GM19193 (cell line): ENCODE measurements around the gene ZNF160.

Source experiments
- POLR2A ChIP-seq: IDR thresholded peaks from 4 replicates; pipeline ENCODE4 v1.6.1; 2011; ENCODE audit not compliant: insufficient read depth, insufficient read length; ENCODE audit errors: extremely low read depth

Gene ZNF160

GRCh38 chr19:53091413-53092254, 11.6 kb downstream of the ZNF160 start:
- TF ChIP-seq POLR2A = no peak

GRCh38 chr19:53088091-53088490, 15.1 kb downstream of the ZNF160 start:
- TF ChIP-seq POLR2A = no peak

GRCh38 chr19:53086949-53087348, 16.3 kb downstream of the ZNF160 start:
- TF ChIP-seq POLR2A = no peak

GRCh38 chr19:53085496-53085895, 17.7 kb downstream of the ZNF160 start:
- no peak for TF ChIP-seq POLR2A

DNA sequence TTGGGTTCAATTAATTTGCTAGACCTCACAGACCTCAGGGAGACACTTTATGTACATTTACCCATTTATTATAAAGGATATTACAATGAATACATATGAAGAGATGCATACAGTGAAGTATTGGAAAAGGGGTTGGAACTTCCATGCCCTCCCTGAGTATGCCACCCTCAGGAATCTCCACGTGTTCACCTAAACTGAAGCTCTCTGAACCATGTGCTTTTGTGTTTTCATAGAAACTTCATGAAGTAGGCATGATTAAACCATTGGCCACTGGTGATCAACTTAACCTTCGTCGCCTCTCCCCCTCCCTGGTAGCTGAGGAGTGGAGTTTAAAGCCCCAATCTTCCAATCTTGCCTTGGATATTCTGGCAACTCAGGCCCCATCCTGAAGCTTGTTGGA, 20.3 kb downstream of the ZNF160 start:
- TF ChIP-seq POLR2A = no peak

DNA sequence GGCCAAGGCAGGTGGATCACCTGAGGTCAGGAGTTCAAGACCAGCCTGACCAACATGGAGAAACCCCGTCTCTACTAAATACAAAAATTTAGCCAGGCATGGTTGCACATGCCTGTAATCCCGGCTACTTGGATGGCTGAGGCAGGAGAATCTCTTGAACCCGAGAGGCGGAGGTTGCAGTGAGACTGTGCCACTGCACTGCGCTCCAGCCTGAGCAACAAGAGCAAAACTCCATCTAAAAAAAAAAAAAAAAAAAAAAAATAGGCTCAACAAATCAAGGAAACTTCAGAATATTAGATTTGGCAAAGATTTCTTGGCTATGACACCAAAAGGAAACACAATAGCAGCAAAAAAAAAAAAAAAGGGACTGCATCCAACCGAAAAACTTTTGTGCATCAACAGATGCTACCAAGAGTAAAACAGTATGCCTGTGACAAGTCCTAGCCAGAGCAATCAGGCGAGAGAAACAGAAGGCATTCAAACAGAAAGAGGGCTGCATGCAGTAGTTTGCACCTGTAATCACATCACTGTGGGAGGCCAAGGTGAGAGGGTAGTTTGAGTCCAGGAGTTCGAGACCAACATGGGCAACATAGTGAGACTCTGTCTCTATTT, 23.8 kb downstream of the ZNF160 start:
- no peak for TF ChIP-seq POLR2A

DNA sequence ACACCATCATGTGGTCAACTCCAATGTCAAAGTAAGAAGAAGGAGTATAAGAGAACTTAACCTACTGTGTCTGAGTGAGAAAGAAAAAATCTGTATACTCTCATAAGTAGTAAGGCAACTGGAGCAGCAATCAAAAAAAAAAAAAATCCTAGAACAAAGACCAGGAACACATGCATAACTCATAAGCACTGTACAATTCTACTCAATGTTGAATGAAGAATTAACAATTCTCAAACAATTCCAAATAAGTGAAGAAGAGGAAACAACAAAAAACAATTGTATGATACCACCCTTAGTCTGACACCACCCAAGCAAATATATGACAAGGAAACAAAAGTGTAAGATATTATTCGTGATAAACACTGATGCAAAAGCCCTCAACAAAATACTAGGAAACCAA, 24.6 kb downstream of the ZNF160 start:
- TF ChIP-seq POLR2A = no peak

DNA sequence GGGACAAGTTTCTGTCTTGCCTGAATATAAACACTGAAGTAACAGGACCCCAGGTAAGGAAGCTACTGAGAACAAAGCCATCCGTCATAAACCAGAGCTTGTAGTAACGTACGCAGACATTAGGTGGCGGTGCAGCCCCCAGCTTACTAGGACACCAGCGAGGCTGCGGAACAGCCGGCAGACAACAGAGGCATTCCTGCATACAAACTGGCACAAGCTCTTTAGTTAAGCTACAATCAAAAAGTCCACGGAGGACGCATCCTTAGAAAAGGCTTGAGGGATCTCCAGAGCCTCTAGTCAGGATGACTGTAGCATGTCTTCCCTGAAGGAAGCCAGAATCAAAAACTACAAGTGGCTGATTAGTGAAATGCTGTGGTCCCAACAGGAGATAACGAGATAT, 26.2 kb downstream of the ZNF160 start:
- TF ChIP-seq POLR2A = no peak

DNA sequence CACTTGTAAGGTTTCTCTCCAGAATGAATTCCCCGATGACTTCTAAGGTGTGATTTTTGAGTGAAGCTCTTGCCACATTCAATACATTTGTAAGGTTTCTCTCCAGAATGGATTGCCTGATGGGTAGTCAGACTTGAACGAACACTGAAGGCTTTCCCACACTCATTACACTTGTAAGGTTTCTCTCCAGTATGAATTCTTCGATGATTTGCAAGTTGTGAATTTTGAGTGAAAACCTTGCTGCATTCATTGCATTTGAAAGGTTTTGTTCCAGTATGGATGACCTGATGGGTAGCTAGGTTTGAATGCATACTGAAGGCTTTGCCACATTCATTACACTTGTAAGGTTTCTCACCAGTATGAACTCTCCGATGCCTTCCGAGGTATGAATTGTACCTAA, 34.4 kb downstream of the ZNF160 start:
- TF ChIP-seq POLR2A = no peak

GRCh38 chr19:53068199-53068598, 35.0 kb downstream of the ZNF160 start:
- TF ChIP-seq POLR2A = no peak

DNA sequence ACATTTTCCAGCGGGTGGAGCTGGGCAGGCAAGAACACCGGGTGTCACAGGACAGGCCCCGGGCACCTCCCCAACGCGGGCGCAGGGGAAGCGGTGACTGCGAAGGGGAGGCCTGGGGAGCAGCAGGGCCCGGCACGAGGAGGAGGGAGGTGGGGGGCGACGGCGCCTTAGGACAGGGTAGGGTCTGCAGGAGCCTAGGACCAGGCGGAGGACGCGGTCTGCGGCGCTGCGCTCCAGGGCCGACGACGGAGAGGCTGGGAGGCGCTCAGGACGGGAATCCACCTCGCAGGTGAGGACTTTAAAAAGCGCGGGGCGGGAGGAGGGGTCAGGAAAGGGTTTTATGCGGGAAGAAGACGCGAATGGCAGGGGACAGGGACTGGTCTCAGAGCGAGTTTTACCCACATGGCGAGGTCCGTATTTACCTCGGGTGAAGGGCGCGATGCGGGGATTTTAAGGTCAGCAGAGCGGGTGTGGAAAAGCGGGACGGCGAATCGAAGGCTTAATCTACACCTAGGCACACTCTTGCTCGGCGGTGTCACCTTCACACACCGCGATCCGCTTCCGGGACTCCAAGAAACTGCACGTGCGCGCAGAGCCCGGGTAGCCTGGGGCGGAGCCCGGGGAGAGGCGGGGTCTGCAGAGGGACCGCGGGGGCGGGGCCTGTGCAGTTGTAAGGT, 45.2 kb downstream of the ZNF160 start:
- TF ChIP-seq POLR2A = no peak

GRCh38 chr19:53055117-53055516, 48.1 kb downstream of the ZNF160 start:
- TF ChIP-seq POLR2A = no peak

GRCh38 chr19:53047379-53047778, 55.8 kb downstream of the ZNF160 start:
- no peak for TF ChIP-seq POLR2A

DNA sequence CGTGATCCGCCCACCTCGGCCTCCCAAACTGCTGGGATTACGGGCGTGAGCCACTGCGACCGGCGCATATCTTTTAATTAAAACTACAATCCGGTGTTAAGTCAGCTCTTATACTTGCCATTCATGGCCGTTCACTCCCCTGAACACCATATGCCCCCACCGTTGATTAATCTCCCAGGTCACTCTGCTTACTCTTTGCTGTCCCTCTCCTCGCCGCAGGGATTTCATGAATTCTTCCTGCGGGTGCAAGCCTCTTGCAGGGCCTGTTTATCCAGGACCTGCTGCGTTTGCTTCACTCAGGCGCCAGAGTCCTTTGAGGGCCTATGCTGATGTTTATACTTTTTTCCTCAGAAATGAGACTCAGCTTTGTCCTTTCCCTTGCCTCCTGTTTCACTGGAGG, 57.7 kb downstream of the ZNF160 start:
- TF ChIP-seq POLR2A = no peak

GRCh38 chr19:53041366-53041765, 61.9 kb downstream of the ZNF160 start:
- no peak for TF ChIP-seq POLR2A

DNA sequence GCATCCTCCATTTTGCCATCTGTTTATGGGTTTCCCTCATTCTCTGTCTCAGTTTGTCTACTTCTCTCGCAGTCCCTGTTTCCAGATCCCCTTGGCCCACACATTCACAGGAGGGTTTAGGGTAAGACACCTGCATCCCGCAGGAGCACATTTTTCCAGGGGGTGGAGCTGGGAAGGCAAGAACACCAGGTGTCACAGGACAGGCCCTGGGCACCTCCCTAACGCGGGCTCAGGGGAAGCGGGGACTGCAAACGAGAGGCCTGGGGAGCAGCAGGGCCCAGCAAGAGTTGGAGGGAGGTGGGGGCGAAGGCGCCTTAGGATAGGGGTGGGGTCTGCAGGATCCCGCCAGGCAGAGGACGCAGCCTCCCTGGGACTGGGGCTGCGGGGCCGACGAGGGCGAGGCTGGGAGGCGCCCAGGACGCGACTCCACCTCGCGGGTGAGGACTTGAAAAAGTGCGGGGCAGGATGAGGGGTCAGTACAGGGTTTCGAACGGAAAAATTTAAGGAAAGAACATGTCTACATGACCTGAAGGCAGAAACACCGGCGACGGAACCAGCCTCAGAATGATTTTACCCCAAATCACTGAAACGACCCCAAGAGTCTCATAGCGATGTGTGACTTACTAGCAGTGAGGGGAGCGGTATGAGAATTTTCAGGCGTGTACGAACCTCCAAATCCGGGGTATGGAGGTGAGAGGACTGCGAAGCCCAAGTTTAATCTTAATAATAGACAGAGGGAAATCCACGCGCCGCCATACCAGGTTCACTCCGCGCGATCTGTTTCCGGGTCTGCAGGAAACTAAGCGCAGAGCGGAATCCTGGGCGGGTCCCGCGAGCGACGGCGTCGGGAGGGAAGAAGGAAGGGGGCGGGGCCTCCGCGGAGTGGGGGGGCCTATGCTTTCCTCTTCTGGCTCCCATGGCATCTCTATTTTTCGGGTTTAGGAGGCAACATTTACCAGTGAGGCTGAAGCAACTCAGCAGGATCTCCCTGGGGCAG, 65.8 kb downstream of the ZNF160 start:
- TF ChIP-seq POLR2A = no peak
